A673 (cell line): Measurements from ENCODE around the gene MAP7D2. TPM values are rescaled to one million over a fixed set of nuclear protein-coding genes. Genes with fewer than 3 reads are reported as not detected.
A peak's percentile ranks its signal among the peaks of the same experiment; 100 is the strongest.

ENCODE experiments used
- BruUV-seq: library from RNA; stranded (reverse); fragments of 400-500 nt; replicated peaks from 2 replicates; lab custom pipeline; 2021; lab: Mats Ljungman, UMichigan
- CTCF ChIA-PET: fragments of 300-600 bp; sonication (Branson Sonifier 250); formaldehyde crosslinking; loops from one replicate; lab custom pipeline; 2022; ENCODE audit warnings: antibody characterized with exemption; lab: Charles Lee
- POLR2A ChIA-PET: fragments of 300-600 bp; sonication (Branson Sonifier 250); formaldehyde crosslinking; loops from one replicate; lab custom pipeline; 2022; ENCODE audit warnings: antibody characterized with exemption; ENCODE audit not compliant: low non-redundant PET; lab: Charles Lee
- DNase-seq: peaks from one replicate; pipeline ENCODE4 v3.0.0-alpha.2; 2015; ENCODE audit warnings: low spot score
- H3K27ac ChIP-seq: fragments of 200-600 bp; sonication (generic); 2 replicates; pipeline ENCODE4 v1.5.1; 2016; ENCODE audit warnings: mixed run types, low read depth, mild to moderate bottlenecking, mixed read lengths, antibody characterized with exemption, low read length; ENCODE audit not compliant: poor library complexity, severe bottlenecking
- H3K27me3 ChIP-seq: fragments of 200-600 bp; sonication (generic); replicated peaks from 2 replicates; pipeline ENCODE4 v1.6.1; 2017; ENCODE audit warnings: mixed run types, low read depth, mild to moderate bottlenecking, mixed read lengths, antibody characterized with exemption, low read length; ENCODE audit not compliant: insufficient read depth, poor library complexity
- H3K36me3 ChIP-seq: fragments of 200-600 bp; sonication (generic); 2 replicates; pipeline ENCODE4 v1.6.1; 2016; ENCODE audit warnings: mixed run types, mild to moderate bottlenecking, mixed read lengths, antibody characterized with exemption, low read length; ENCODE audit not compliant: insufficient read depth, poor library complexity, severe bottlenecking
- H3K4me1 ChIP-seq: fragments of 200-600 bp; sonication (generic); 2 replicates; pipeline ENCODE4 v1.6.1; 2017; ENCODE audit warnings: mixed run types, mild to moderate bottlenecking, mixed read lengths, antibody characterized with exemption, low read length; ENCODE audit not compliant: insufficient read depth, poor library complexity, severe bottlenecking
- H3K4me3 ChIP-seq: fragments of 200-600 bp; sonication (generic); 2 replicates; pipeline ENCODE4 v1.5.1; 2016; ENCODE audit warnings: low read depth, mixed run types, mild to moderate bottlenecking, mixed read lengths, low read length; ENCODE audit not compliant: poor library complexity, severe bottlenecking
- H3K9me3 ChIP-seq: fragments of 200-600 bp; sonication (generic); 2 replicates; pipeline ENCODE4 v1.6.1; 2016; ENCODE audit warnings: mixed run types, low read depth, mild to moderate bottlenecking, mixed read lengths, antibody characterized with exemption, low read length; ENCODE audit not compliant: poor library complexity, severe bottlenecking
- CTCF ChIP-seq: fragments of 300-800, 200-600 bp; sonication (generic); conservative IDR thresholded peaks from 2 replicates; pipeline ENCODE4 v1.5.1; 2017; ENCODE audit warnings: low read depth, mild to moderate bottlenecking, antibody characterized with exemption, low read length, moderate library complexity, mixed read lengths
- EZH2 ChIP-seq: fragments of 200-600 bp; sonication (generic); IDR thresholded peaks from 2 replicates; pipeline ENCODE4 v1.6.1; 2017; ENCODE audit warnings: borderline replicate concordance, low read depth, mild to moderate bottlenecking, mixed read lengths, antibody characterized with exemption, low read length; ENCODE audit not compliant: poor library complexity, severe bottlenecking
- intact Hi-C: fragments of 100-400 bp; cut with micrococcal nuclease; formaldehyde crosslinking; loops from one replicate; pipeline ENCODE4 v1.10.0; 2022; ENCODE audit not compliant: unreplicated experiment
- microRNA-seq: library from miRNA; unstranded; fragments of <30 nt; microRNA quantifications from one replicate; pipeline ENCODE4 v1.2.0, GENCODE V29; 2021
- total RNA-seq: library from RNA; stranded (reverse); gene quantifications from 2 replicates; pipeline ENCODE4 v1.2.3, GENCODE V29; 2021

The MAP7D2 gene
- total RNA-seq, 1 experiment from 2014 or later, result 1.2 TPM

GRCh38 chrX:19958552-19959486 is 157.9 kb downstream of the MAP7D2 start:
- BruUV-seq, result no TSS peak
- Histone ChIP-seq H3K27ac (no peak overlapping the region), H3K27me3 (peaks cover 9% of the 10 kb centered on the region), H3K4me1 (no peaks in the 10 kb centered on the region), H3K4me3 (no peak overlapping the region), H3K36me3 (peaks cover 5% of the 10 kb centered on the region), H3K9me3 (no peaks in the 10 kb centered on the region)
- intact Hi-C loops, result no loop called here
- ChIA-PET CTCF (no interaction called here), POLR2A (interaction anchor here (0.6 kb wide), 1 partner anchor 1080 kb away, joined by 3 read pairs; no protein-coding TSS in a partner anchor)
- peak; percentile 10 for DNase-seq
- TF ChIP-seq CTCF (no peak), EZH2 (no peak)

GRCh38 chrX:19956923-19957322 is 159.8 kb downstream of the MAP7D2 start:
- BruUV-seq, result no TSS peak
- Histone ChIP-seq H3K27ac (no peak overlapping the region), H3K36me3 (no peaks in the 10 kb centered on the region), H3K9me3 (no peaks in the 10 kb centered on the region), H3K4me1 (no peaks in the 10 kb centered on the region), H3K4me3 (no peak overlapping the region), H3K27me3 (peaks cover 9% of the 10 kb centered on the region)
- DNase-seq, result no peak
- POLR2A ChIA-PET, result no interaction called here
- no peak for TF ChIP-seq CTCF
- TF ChIP-seq EZH2, result no peak
- intact Hi-C loops, result no loop called here
- CTCF ChIA-PET, result no interaction called here

Small RNAs within 50 kb of the gene (microRNA-seq; reads per million reads assigned to microRNA genes)
- gene MIR23C, result 14.6 reads per million, percentile 37 among the genes with 10 or more reads in this experiment

Other genes starting within 250 kb of the MAP7D2 start
- 10.1 and 10.2 TPM in 2 replicates for gene SH3KBP1, start 229.3 kb downstream of the MAP7D2 start, total RNA-seq
- 7.7 and 9.8 TPM in 2 replicates for gene BCLAF3, start 125.8 kb downstream of the MAP7D2 start, total RNA-seq
- gene EIF1AX, start 24.9 kb upstream of the MAP7D2 start, total RNA-seq, result 175 and 184 TPM in 2 replicates
- 32.3 and 33.6 TPM in 2 replicates for gene RPS6KA3, start 150.0 kb upstream of the MAP7D2 start, total RNA-seq